GM12878 (cell line): ENCODE data around the gene PLAGL2. TPM values are rescaled to one million over a fixed set of nuclear protein-coding genes. Genes with fewer than 3 reads are reported as not detected.

ENCODE experiments used
- ATAC-seq: fragments of 200-7000 bp; cut with Tn5 transposase; 3 replicates; pipeline ENCODE4 v1.9.1; 2020; ENCODE audit warnings: mild to moderate bottlenecking, moderate library complexity
- BruUV-seq: library from RNA; stranded (reverse); fragments of 400-500 nt; replicated peaks from 2 replicates; lab custom pipeline; 2021; lab: Mats Ljungman, UMichigan
- CTCF ChIA-PET: fragments of 300-600 bp; sonication (Branson Sonifier 250); formaldehyde crosslinking; extraction: SDS; loops from one replicate; lab custom pipeline; 2021; ENCODE audit warnings: inconsistent platforms; lab: Yijun Ruan, JAX
- POLR2A ChIA-PET: fragments of 350-600 bp; formaldehyde crosslinking; extraction: SDS; loops from one replicate; lab custom pipeline; 2021; ENCODE audit warnings: inconsistent platforms; lab: Charles Lee
- RAD21 ChIA-PET: fragments of 300-600 bp; sonication (Branson Sonifier 250); formaldehyde crosslinking; loops from one replicate; lab custom pipeline; 2023; ENCODE audit warnings: antibody characterized with exemption; ENCODE audit not compliant: unreplicated experiment; lab: Charles Lee
- SMC1A ChIA-PET: fragments of 300-600 bp; sonication (Branson Sonifier 250); formaldehyde crosslinking; loops from one replicate; lab custom pipeline; 2023; ENCODE audit not compliant: unreplicated experiment, uncharacterized antibody; lab: Charles Lee
- DNase-seq: peaks from one replicate; pipeline ENCODE4 v3.0.0-alpha.2; 2011; ENCODE audit warnings: low read depth, low spot score
- FAIRE-seq: peaks from 3 replicates; lab custom pipeline; 2011; peaks lifted over from hg19 to GRCh38; lab: Jason Lieb, UNC
- H2AFZ ChIP-seq: 2 replicates; pipeline ENCODE4 v1.6.0; 2011; ENCODE audit warnings: low read depth, low read length, control low read depth; ENCODE audit not compliant: control insufficient read depth
- H3K27ac ChIP-seq: 2 replicates; pipeline ENCODE4 v1.5.1; 2011; ENCODE audit warnings: control low read depth; ENCODE audit not compliant: control insufficient read depth, insufficient read depth
- H3K27me3 ChIP-seq, 2 experiments: replicated peaks in 1 of 2; 2 replicates each; pipeline versions ENCODE4 v1.6.0 to v1.6.1; 2011; ENCODE audit warnings: low read length in 1 of 2; ENCODE audit not compliant: control insufficient read depth in 2 of 2, insufficient read depth in 2 of 2
- H3K36me3 ChIP-seq, 2 experiments: 2 replicates each; pipeline ENCODE4 v1.5.1; 2011; ENCODE audit warnings: low read length in 1 of 2; ENCODE audit not compliant: control insufficient read depth in 2 of 2, insufficient read depth in 2 of 2
- H3K4me1 ChIP-seq: 2 replicates; pipeline ENCODE4 v1.6.1; 2011; ENCODE audit warnings: mild to moderate bottlenecking, low read length, moderate library complexity, mixed read lengths; ENCODE audit not compliant: control insufficient read depth, insufficient read depth
- H3K4me2 ChIP-seq: 2 replicates; pipeline ENCODE4 v1.6.0; 2011; ENCODE audit warnings: control low read depth; ENCODE audit not compliant: control insufficient read depth, insufficient read depth
- H3K4me3 ChIP-seq: fragments of 200-600 bp; sonication (generic); 2 replicates; pipeline ENCODE4 v1.5.1; 2016
- H3K79me2 ChIP-seq: 2 replicates; pipeline ENCODE4 v1.6.0; 2011; ENCODE audit warnings: low read length; ENCODE audit not compliant: control insufficient read depth, insufficient read depth
- H3K9ac ChIP-seq: 2 replicates; pipeline ENCODE4 v1.8.0; 2011; ENCODE audit warnings: low read length, control low read depth, mixed read lengths; ENCODE audit not compliant: control insufficient read depth, insufficient read depth
- H3K9me3 ChIP-seq: replicated peaks from 3 replicates; pipeline ENCODE4 v1.5.1; 2011; ENCODE audit warnings: mild to moderate bottlenecking, low read length; ENCODE audit not compliant: control insufficient read depth, insufficient read depth
- H4K20me1 ChIP-seq: 2 replicates; pipeline ENCODE4 v1.6.0; 2011; ENCODE audit not compliant: control insufficient read depth, insufficient read depth
- BCLAF1 ChIP-seq: fragments of 450-650 bp; IDR thresholded peaks from 2 replicates; pipeline ENCODE4 v1.6.1; 2017; ENCODE audit warnings: antibody characterized with exemption, mild to moderate bottlenecking, moderate library complexity
- ESRRA ChIP-seq: IDR thresholded peaks from 2 replicates; pipeline ENCODE4 v1.6.1; 2012; ENCODE audit warnings: mild to moderate bottlenecking, low read length, improper control_type of control experiment
- MEF2A ChIP-seq: IDR thresholded peaks from 2 replicates; pipeline ENCODE4 v1.6.1; 2011; ENCODE audit warnings: low read depth, mild to moderate bottlenecking, low read length, moderate library complexity; ENCODE audit not compliant: insufficient read depth
- MTA3 ChIP-seq: IDR thresholded peaks from 2 replicates; pipeline ENCODE4 v1.6.1; 2012; ENCODE audit warnings: low read length, inconsistent platforms, borderline replicate concordance
- MYC ChIP-seq: IDR thresholded peaks from 2 replicates; pipeline ENCODE4 v1.6.1; 2011; ENCODE audit warnings: mild to moderate bottlenecking, low read length, moderate library complexity, inconsistent platforms; ENCODE audit not compliant: insufficient read depth, insufficient replicate concordance, insufficient read length, severe bottlenecking
- SIX5 ChIP-seq: IDR thresholded peaks from 2 replicates; pipeline ENCODE4 v1.6.1; 2011; ENCODE audit warnings: mild to moderate bottlenecking, low read depth, low read length, moderate library complexity; ENCODE audit not compliant: severe bottlenecking
- SMC3 ChIP-seq: IDR thresholded peaks from 2 replicates; pipeline ENCODE4 v1.6.1; 2011; ENCODE audit warnings: low read length, improper control_type of control experiment, borderline replicate concordance
- SP1 ChIP-seq: IDR thresholded peaks from one replicate; pipeline ENCODE4 v1.6.1; 2011; ENCODE audit warnings: low read depth, low read length
- WGBS: methylation state at CpG from one replicate; pipeline ENCODE4 v1.1.6; 2016; ENCODE audit warnings: low lambda C conversion rate; ENCODE audit not compliant: insufficient replicate concordance, insufficient coverage; ENCODE audit errors: missing lambda C conversion rate; 5-methylcytosine and 5-hydroxymethylcytosine counted together
- in situ Hi-C: fragments of 300-500 bp; cut with MboI; formaldehyde crosslinking; loops from 9 replicates; pipeline ENCODE4 v1.14.3; 2018; ENCODE audit warnings: mixed read lengths
- intact Hi-C: fragments of 100-400 bp; cut with micrococcal nuclease; formaldehyde crosslinking; loops from one replicate; pipeline ENCODE4 v1.14.2; 2022; ENCODE audit not compliant: unreplicated experiment
- polyA plus RNA-seq, 11 experiments: library from polyadenylated mRNA; depleted of rRNA in 4 of 11; unstranded in 6 of 11; stranded (reverse) in 5 of 11; fragments of >200 nt; fragmentation: Nextera tagmentation in 4 of 11; fragmentation: Illumina TruSeq in 1 of 11; extraction: Ambion mirVana in 4 of 11; extraction: Trizol in 1 of 11; gene quantifications; 1 replicate in 1 of 11; 2 replicates in 10 of 11; pipeline versions ENCODE4 v1.2.1 to v1.2.3, GENCODE V29; 2011 to 2016; ENCODE audit warnings: inconsistent platforms in 2 of 11, missing spikeins in 2 of 11, low read depth in 1 of 11
- total RNA-seq, 4 experiments: library from RNA; depleted of rRNA in 3 of 4; stranded (reverse); fragments of >200 nt in 3 of 4; fragmentation: Illumina TruSeq in 1 of 4; extraction: Trizol in 1 of 4; gene quantifications; 2 replicates each; pipeline versions ENCODE4 v1.2.1 to v1.2.3, GENCODE V29; 2013 to 2021
- TF ChIP-seq, protein P1 (sequence below): fragments of 450-650 bp; IDR thresholded peaks from 2 replicates; pipeline ENCODE4 v1.6.1; 2018; ENCODE audit warnings: mild to moderate bottlenecking, low read depth, moderate library complexity; ENCODE audit not compliant: partially characterized antibody
- TF ChIP-seq, protein P2 (sequence below): IDR thresholded peaks from 2 replicates; pipeline ENCODE4 v1.6.1; 2011; ENCODE audit warnings: low read depth, mild to moderate bottlenecking, low read length, moderate library complexity, borderline replicate concordance; ENCODE audit errors: extremely low read depth
- TF ChIP-seq, protein P3 (sequence below): fragments of 150-350 bp; IDR thresholded peaks from 2 replicates; pipeline ENCODE4 v1.6.1; 2014; ENCODE audit warnings: mild to moderate bottlenecking, low read depth, low read length

Gene PLAGL2
- total and polyA plus RNA-seq, 10 of the 15 experiments (the other 5 are each of a cell fraction or from before 2014, with no cell fraction given), result 4.4 to 32.3 (median 13.3) TPM

- in situ Hi-C loops, result no loop called here
- no peaks in the 10 kb centered on the region for H3K4me1 ChIP-seq
- H4K20me1 ChIP-seq, result no peaks in the 10 kb centered on the region
- H3K4me3 ChIP-seq, result no peak overlapping the region
- TF ChIP-seq MYC (no peak), MEF2A (no peak), BCLAF1 (no peak), SP1 (no peak), SIX5 (no peak), SMC3 (no peak), ESRRA (no peak), MTA3 (no peak)
- TF ChIP-seq, protein P1, sequence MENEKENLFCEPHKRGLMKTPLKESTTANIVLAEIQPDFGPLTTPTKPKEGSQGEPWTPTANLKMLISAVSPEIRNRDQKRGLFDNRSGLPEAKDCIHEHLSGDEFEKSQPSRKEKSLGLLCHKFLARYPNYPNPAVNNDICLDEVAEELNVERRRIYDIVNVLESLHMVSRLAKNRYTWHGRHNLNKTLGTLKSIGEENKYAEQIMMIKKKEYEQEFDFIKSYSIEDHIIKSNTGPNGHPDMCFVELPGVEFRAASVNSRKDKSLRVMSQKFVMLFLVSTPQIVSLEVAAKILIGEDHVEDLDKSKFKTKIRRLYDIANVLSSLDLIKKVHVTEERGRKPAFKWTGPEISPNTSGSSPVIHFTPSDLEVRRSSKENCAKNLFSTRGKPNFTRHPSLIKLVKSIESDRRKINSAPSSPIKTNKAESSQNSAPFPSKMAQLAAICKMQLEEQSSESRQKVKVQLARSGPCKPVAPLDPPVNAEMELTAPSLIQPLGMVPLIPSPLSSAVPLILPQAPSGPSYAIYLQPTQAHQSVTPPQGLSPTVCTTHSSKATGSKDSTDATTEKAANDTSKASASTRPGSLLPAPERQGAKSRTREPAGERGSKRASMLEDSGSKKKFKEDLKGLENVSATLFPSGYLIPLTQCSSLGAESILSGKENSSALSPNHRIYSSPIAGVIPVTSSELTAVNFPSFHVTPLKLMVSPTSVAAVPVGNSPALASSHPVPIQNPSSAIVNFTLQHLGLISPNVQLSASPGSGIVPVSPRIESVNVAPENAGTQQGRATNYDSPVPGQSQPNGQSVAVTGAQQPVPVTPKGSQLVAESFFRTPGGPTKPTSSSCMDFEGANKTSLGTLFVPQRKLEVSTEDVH, result no peak
- TF ChIP-seq, protein P2, sequence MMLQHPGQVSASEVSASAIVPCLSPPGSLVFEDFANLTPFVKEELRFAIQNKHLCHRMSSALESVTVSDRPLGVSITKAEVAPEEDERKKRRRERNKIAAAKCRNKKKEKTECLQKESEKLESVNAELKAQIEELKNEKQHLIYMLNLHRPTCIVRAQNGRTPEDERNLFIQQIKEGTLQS, result no peak
- TF ChIP-seq, protein P3, sequence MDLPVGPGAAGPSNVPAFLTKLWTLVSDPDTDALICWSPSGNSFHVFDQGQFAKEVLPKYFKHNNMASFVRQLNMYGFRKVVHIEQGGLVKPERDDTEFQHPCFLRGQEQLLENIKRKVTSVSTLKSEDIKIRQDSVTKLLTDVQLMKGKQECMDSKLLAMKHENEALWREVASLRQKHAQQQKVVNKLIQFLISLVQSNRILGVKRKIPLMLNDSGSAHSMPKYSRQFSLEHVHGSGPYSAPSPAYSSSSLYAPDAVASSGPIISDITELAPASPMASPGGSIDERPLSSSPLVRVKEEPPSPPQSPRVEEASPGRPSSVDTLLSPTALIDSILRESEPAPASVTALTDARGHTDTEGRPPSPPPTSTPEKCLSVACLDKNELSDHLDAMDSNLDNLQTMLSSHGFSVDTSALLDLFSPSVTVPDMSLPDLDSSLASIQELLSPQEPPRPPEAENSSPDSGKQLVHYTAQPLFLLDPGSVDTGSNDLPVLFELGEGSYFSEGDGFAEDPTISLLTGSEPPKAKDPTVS, result no peak
- TF ChIP-seq, all 136 proteins: peak for 0
- POLR2A ChIA-PET, result no interaction called here
- no peak overlapping the region for H3K27ac ChIP-seq
- no peak for FAIRE-seq
- no peaks in the 10 kb centered on the region for H3K9me3 ChIP-seq
- H3K4me2 ChIP-seq, result no peak overlapping the region
- RAD21 ChIA-PET, result no interaction called here
- H2AFZ ChIP-seq, result no peak overlapping the region
- H3K9ac ChIP-seq, result no peak overlapping the region
- peaks cover 17 to 18% of the 10 kb centered on the region in 2 experiments for H3K36me3 ChIP-seq
- CTCF ChIA-PET, result interaction anchor here (1.4 kb wide), 1 partner anchor 12 kb away, joined by 3 read pairs; no protein-coding TSS in a partner anchor
- 100% methylated on average over 1 of the region's 1 CpG for WGBS
- no TSS peak for BruUV-seq
- no peaks in the 10 kb centered on the region for H3K79me2 ChIP-seq
- no peak for DNase-seq
- no peaks in the 10 kb centered on the region for H3K27me3 ChIP-seq
- intact Hi-C loops, result no loop called here
- ATAC-seq, result no peak
- SMC1A ChIA-PET, result no interaction called here
These were observed 18.8 kb upstream of the PLAGL2 start for GRCh38 chr20:32226391-32226790.
